GM21367 (cell line): ENCODE measurements around the gene SLU7.
"Not testable (repeated sequence)": the region's sequence is repeated elsewhere in the genome, so short reads cannot be mapped to it uniquely, and the experiment has no call there.

Source experiments
- ATAC-seq: cut with Tn5 transposase; IDR thresholded peaks from one replicate; pipeline ENCODE4 v1.9.1; 2021; ENCODE audit not compliant: unreplicated experiment

Gene SLU7

DNA sequence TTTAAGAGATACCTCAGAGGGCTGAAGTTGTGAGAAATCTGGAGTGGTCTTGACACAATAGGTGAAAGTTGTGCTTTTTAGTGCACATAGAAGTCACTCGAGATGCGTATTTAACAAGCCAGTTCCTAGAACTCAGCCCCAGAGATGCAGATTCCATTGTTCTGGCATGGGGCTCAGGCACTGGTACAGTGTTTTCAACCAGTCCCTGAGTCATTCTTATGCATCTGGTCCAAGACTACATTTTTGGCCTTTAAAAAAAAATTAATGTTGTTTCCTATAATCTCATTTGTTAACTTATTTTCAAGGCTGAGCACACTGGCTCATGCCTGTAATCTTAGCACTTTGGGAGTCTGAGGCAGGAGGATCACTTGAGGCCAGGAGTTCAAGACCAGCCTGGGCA, 32.4 kb upstream of the SLU7 start:
- no peak for ATAC-seq

DNA sequence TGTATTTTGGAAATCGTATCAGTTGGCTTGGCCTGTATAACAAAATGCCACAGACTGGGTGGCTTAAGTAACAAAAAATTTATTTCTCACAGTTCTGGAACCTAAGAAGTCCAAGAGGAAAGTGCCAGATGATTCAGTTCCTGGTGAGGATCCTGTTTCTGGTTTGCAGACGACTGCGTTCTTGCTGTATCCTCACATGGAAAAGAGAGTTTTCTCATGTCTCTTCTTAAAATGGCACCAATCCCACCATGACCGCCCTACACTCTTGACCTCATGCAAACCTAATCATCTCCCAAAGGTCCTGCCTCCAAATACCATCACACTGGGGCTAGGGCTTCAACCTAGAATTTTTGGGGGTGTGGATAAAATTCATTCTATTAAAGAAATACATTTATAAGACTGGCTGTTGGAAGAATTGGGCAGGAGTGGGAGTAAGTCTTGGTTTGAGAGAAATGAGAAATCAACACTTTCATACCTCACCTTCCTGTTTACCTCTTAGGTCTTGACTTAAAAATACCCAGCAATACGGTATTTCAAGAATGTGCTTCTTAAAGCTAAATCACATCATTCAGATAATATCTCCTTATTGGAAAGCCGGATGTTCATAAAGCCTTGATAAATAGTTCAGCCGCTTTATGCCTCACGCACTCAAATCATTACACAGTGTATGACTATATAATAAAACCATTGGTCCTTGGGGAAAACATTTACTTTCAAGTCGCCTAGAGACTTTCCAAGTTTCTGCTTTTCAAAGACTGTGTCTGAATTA, 31.5 kb upstream of the SLU7 start:
- no peak for ATAC-seq

DNA sequence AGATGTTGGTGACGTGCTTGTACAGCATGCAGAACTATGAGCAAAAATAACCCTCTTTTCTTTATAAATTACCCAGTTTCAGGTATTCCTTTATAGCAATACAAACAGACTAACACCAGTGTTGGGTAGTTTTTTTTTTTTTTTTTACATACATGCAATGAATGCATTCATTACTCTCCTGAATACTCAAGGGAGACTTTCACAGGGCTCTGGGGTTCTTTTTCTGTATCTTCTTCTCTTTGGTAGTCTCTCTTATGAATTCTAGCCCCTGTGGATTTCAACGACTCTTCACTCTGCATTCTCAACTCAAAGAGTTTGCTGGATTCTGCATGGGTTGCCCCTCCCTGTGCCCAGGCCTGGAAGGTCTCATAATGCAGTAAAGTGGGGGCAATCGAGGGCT, 30.6 kb upstream of the SLU7 start:
- no peak for ATAC-seq

DNA sequence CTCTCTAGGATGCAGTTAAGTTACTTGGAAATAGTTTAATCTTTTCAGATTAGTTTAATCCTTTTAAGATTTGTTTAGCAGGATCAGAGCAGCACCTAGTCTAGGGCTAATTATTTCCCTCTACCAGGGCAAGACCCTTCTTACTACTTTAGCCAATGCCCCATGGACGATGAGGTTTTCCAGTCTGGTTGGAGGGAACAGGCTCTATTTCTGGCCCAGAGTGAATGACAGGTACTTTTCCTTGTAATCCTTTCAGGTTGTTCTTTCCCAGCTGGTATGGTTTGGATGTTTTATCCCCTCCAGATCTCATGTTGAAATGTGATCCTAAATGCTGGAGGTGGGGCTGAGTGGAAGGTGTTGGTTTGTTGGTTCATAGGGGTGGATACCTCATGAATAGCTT, 30.0 kb upstream of the SLU7 start:
- ATAC-seq: no peak

DNA sequence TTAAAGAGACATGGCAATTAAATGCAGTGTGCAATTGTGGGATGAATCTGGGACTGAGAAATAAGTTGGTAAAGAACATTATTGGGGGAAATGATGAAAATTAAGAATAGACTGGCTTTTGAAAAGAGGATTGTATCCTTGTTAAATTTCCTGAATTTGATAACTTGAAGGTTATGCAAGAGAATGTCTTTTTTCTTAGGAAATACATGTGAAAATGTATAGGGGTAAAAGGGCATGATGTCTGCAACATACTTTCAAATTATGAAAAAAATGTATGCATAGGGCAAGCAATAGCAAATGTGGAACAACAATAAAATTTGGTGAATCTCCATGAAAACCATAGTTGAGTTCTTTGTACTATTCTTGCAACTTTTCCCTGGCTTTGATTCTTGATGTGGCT, 26.9 kb upstream of the SLU7 start:
- no peak for ATAC-seq

DNA sequence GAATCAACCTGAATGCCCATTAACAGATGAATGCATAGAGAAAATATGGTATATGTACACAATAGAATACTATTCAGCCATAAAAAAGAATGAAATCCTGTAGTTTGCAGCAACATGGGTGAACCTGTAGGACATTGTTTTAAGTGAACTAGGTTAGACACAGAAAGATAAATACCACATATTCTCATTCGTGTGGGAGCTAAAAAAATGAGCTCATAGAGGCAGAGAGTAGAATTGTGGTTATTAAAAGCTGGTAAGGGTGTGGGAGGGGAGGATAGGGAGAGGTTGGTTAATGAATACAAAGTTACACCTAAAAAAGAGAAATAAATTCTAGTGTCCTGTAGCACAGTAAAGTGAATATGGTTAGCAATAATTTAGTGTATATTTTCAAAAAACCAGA, 26.3 kb upstream of the SLU7 start:
- ATAC-seq: no peak

DNA sequence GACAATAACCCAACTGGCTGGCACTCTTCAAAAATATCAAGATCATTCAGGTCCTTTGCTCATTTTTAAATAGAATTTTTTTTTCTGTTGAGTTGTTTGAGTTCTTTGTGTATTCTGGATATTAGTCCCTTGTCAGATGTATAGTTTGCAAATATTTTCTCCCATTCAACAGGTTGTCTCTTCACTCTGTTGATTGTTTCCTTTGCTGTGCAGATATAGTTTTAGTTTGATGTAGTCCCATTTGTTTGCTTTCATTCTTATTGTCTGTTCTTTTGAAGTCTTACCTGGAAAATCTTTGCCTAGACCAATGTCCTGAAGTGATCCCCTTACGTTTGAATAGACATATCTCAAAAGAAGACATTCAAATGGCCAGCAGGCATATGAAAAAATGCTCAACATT, 25.5 kb upstream of the SLU7 start:
- no peak for ATAC-seq

DNA sequence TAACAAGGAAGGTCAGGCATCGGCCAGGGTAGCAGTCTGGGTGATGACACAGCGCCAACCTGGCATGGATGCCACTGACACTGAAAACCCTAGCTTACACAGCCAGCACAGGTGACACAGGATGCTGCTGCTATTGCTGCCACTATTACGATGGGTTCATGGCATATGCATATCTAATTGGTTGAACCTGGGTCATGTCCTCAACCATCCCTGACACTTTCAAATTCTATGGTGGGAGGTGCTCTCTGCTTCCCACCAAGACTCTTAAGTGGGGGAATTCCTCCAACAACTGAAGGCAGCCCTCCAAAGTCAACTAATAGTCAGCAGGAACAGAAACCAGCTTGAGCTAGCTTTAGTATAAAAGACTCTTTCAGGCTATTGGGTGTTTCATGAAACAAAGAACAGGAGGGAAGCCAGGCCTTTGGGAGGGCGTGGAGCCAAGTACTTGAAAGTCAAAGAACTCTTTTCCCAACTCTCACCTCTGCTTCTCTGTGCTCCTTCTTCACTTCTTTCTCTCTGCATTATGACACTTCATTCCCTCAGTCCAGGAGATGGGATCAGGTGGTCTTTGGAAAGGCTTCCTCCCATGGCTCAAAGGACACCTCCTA, 24.0 kb upstream of the SLU7 start:
- ATAC-seq: peak; percentile 20

DNA sequence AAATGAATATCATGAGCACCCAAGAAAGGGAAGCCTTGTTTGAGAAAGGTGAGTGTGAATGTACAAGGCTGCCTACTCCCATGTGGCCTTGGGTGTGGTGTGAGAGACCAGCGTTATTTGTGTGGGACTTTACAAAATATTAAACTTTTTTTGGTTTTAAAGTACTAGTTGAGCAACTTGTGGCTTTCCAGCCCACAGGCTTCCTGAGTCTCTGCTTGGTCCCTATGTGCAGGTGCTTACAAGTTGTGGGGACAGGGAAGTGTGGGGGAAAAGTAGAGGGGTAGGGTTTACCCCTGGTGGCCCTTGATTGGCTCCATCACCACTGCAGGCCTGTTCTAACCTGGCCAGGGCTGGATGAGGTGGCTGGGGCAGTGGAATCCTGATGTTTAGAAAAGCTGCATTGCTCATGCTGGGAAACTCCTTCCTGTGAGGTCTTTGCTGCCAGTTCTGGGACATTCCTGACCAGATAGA, 22.5 kb upstream of the SLU7 start:
- peak; percentile 13 for ATAC-seq

DNA sequence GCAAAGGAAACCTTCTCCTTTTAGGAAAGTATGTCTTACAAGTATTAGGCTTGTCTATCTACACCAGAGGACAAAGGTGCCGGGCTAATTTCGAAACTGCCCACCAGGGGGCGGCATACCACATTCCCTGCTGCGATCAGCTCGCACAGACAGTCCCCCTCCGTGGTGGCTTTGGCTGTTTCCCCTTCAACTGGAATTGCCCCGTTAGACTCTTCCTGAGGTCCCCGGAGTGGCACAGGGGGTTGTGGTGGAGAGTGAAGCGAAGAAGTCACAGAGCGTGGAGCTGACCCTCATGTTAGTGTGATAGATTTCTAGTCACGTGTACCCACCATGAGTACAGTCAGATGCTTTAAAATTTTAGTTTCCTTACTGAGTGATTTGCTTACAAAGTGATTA, 20.3 kb upstream of the SLU7 start:
- peak; percentile 53 for ATAC-seq

DNA sequence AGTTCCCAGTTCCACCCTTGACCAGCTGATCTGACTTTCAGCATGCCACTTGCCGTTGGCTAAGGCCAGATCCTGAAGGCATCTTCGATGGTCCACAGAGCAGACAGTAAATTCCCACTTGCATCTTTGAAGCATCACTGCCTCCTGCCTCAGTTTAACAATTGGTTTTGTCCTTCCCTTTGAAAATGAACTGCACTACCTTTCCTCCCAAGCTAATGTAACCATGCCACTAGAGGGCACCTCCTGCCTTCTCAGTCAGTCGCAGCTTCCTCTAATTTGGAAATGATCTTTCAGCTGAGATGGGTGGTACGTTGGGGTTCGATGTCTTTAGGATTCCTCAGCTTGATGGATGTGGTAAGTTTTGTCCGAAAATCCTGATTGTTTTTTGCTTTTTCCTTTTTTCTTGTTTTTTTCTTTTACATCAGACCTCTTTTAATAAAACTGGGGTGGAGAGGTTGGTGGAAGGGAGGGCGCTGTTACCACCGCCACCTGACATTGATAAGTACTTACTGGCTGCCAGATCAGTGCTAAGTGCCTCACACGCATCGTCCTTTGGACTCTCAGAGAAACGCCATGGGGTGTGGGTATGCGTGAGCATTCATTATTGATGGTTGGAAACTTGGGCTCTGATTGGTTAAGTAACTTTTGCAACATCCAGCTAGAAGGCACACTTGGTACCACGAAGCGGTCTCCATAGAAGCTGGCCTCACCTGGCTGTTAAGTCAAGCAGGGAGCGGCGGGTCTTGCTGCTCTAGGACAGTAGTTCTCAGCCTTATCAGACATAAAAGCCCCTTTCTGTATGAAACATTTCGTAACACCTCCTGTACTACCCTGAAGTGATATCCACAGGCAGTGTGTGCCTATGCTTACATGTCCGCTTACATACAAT, 19.7 kb upstream of the SLU7 start:
- ATAC-seq: peak; percentile 29

DNA sequence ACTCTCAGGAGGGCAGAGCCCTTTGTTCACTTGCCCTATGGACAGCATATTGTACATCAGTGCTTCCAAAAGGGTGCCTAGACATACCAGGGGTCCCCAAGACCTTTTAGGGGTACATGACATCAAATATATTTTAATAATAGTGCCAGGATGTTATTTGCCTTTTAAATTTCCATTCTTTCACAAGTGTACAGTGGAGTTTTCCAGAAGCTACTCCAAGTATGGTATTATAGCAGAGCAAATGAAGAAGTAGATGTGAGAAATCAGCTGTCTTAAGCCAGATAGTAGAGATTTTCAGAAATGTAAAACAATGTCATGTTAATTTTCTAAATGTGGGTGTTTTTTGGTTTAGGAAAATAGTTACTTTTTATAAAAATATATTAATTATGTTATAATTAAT, 18.4 kb upstream of the SLU7 start:
- no peak for ATAC-seq

DNA sequence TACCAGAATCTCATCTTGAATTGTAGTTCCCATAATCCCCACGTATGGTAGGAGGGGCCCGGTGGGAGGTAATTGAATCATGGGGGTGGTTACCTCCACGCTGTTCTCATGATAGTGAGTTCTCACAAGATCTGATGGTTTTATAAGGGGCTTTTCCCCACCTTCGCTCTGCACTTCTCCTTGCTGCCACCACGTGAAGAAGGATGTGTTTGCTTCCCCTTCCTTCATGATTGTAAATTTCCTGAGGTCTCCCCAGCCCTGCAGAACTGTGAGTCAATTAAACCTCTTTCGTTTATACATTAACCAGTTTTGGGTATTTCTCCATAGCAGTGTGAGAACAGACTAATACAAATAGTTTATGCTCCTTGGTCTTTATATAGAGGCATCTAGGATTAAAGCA, 17.8 kb upstream of the SLU7 start:
- not testable (repeated sequence) for ATAC-seq

DNA sequence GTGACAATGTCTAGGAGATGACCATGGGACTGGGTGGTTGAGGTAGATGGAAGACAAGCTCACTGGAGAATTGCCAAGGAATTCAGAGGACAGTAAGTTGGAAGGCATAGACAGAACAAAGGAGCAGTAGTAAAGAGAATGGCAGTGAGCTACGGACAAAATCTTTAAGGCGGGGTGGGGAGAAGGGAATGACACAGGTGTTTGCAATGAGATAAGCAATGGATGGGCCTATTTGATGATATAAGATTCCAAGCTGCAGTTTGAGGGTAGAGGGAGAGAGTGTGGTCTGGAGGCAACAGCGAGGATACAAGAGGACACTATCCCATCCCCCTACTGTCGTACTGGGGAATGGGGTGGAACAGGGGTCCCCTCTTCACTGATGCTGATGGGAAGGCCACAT, 17.1 kb upstream of the SLU7 start:
- no peak for ATAC-seq

DNA sequence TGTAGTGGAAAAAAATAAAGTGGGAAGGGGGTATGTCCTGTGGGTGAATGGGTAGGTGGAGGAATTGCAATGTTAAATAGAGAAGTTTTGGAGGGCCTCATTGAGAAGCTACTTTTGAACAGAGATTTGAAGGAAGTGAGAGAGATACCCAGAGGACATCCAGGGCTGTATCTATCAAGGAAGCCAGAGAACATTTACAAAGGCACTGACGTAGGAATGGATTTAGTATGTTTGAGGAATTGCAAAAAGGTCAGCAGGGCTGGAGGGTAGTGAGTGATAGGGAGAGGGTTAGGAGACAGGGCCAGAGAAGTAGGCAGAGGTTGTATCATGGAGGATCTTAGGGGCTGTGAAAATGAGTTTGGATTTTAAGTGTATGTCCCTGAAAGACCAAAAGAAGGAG, 16.7 kb upstream of the SLU7 start:
- ATAC-seq: no peak

DNA sequence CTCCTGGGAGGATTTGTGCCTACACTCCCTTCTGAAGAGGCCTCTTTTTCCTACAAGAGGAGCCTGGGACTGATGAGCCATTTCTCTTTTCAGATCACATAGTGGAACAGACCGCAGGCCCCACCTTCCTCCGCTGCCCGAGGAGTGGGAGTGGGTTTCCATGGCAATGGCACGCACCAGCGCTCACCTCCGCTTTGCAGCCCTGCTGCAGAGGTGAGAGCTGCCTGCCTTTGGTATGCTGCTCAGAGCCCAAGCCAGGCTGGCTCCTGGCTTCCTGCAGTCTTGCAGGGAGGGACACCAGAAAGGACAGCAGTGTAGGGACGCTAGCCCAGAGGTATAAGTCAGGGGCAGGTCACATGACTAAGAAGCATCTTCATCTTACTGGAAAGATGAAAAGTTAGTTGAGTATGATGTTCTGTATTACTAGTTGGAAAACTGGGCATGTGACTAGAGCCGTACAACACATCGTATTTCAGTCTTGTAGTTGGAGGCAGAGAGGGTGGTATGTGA, 15.2 kb upstream of the SLU7 start:
- ATAC-seq: peak; percentile 81

DNA sequence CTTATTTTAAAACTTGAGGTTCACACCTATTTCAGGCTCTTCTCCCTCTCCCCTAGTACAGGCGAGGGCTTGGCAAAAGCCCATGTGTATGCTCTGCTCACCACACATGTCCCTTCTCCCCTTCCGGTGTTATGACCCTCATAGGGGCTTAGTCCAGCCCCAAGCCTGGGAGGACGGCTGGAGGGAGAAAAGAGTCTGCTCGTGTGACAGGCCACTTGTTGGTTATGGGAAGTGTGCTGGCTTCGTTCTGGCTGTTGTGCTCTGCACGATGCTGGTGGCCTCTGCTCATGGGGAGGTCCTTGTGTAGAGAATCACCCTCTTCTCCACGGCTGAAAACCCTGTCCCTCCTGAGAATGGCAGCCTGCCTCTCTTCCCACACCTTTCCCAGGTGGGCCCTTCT, 13.9 kb upstream of the SLU7 start:
- ATAC-seq: no peak

DNA sequence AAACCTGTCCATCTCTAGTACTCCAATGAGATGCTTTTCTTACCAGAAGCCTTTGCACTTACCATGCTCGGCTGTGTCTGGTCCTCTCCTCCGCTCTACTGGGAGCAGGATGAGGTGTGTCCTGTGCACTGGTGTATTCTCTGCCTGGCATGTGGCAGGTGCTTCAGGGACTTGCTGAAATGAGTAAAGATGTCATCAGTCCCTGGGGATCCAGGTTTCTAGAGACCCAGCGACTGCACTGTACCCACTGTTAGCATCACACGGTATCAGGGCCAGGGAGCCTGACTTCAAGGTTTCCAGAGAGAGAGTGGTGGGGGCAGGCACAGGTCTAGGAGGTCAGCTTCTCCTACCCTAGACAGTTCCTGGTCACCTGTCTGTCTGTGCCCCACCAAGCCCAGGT, 13.3 kb upstream of the SLU7 start:
- ATAC-seq: no peak

DNA sequence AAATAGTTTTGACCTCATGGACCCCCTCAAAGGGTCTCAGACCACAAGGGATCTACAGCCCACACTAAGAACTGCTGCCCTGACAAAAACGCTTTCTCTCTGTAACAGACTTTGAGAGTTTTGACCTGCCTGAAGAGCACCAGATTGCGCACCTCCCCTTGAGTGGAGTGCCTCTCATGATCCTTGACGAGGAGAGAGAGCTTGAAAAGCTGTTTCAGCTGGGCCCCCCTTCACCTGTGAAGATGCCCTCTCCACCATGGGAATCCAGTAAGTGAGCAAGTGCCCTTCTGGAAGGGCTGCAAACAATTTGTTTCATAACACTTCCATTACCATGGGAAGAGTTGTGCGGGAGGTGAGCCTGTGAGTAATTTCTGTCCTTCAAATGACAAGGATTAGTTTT, 8.7 kb upstream of the SLU7 start:
- no peak for ATAC-seq

DNA sequence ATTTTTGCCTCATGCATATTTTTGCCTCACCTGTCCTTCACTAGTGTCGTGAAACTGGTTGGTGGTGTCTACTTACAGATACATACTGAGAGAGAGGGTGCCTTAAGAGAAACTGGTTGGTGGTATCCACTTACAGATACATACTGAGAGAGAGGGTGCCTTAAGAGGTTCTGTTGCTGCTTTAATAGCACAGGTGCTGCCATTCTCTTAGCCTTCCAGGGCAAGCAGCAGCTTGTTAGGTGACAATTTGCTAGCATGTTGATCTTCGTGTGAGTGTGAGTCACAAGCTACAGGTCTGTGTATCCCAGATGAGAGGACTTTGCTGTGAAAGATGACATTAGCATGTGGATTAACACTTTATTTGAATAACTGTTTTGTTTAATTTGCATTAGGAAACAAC, 4.2 kb upstream of the SLU7 start:
- ATAC-seq: no peak

DNA sequence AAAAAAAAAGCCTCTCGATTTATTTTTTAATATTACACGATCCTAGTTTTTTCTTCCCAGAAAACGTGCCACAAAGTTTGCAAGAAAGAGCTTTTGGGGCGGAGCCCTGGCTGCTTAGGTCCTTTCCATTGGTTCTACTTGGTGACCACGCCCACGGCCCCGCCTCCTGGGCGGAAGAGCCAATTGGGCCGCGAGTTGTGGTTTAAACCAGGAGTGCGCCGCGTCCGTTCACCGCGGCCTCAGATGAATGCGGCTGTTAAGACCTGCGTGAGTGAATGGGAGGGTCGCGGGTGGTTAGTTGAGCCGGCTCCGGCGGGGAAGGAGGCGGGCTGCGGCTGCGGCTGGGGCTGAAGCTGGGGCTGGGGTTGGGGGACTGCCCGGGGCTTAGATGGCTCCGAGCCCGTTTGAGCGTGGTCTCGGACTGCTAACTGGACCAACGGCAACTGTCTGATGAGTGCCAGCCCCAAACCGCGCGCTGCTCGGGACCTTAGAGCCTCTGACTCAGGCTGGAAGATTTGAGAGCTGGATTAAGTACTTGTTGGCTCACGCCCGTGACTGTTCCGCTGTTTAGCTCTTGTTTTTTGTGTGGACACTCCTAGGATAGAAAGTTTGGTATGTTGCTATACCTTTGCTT, 2.9 kb upstream of the SLU7 start, which contains the start of gene PTTG1:
PTTG1 (plus strand) TSS at position 231 of the 634 bp plus-strand sequence. CDS start 458 bp downstream, outside the sequence.
- peak; percentile 66 for ATAC-seq
